Measurements from ENCODE around the gene UCN.
"Not testable (repeated sequence)": the region's sequence is repeated elsewhere in the genome, so short reads cannot be mapped to it uniquely, and the experiment has no call there.

UCN gene

GRCh38 chr2:27308359-27308881 is at the start of gene UCN:
TSS of gene UCN (minus strand) at chr2:27308445. CDS start at chr2:27307895, 550 bp downstream.
- peak; percentile 90 for DNase-seq

- DNase-seq, result peak; percentile 99
Observed at GRCh38 chr2:27356382-27357181, 48.3 kb upstream of the UCN start, which contains the start of gene GTF3C2. TSS of gene GTF3C2 (minus strand) at chr2:27356764. CDS start at chr2:27343554, 13,210 bp downstream.

GRCh38 chr2:27356056-27356381 is 47.8 kb upstream of the UCN start:
- peak; percentile 85 for DNase-seq

- DNase-seq, result no peak
Observed at GRCh38 chr2:27354597-27354927, 46.3 kb upstream of the UCN start.

GRCh38 chr2:27353762-27354596 is 45.7 kb upstream of the UCN start:
- no peak for DNase-seq

GRCh38 chr2:27353386-27353761 is 45.1 kb upstream of the UCN start:
- not testable (repeated sequence) for DNase-seq

GRCh38 chr2:27351802-27352598 is 43.8 kb upstream of the UCN start:
- no peak for DNase-seq

- DNase-seq, result no peak
Observed at GRCh38 chr2:27350106-27350693, 42.0 kb upstream of the UCN start.

- DNase-seq, result no peak
Observed at GRCh38 chr2:27347641-27348040, 39.4 kb upstream of the UCN start.

GRCh38 chr2:27336173-27336572 is 27.9 kb upstream of the UCN start:
- DNase-seq, result no peak

- no peak for DNase-seq
Observed at GRCh38 chr2:27335311-27335710, 27.1 kb upstream of the UCN start.

- no peak for DNase-seq
Observed at GRCh38 chr2:27324720-27325119, 16.5 kb upstream of the UCN start.

- DNase-seq, result no peak
Observed at GRCh38 chr2:27323596-27324285, 15.5 kb upstream of the UCN start.

- DNase-seq, result peak; percentile 97
Observed at GRCh38 chr2:27322766-27323595, 14.7 kb upstream of the UCN start, which contains the start of gene MPV17. TSS of gene MPV17 (minus strand) at chr2:27323097. CDS start at chr2:27322517, 580 bp downstream.

GRCh38 chr2:27322301-27322765 is 14.1 kb upstream of the UCN start:
- no peak for DNase-seq

- DNase-seq, result peak; percentile 99
Observed at GRCh38 chr2:27320958-27321543, 12.8 kb upstream of the UCN start.

- DNase-seq, result not testable (repeated sequence)
Observed at GRCh38 chr2:27319839-27320238, 11.6 kb upstream of the UCN start.

- no peak for DNase-seq
Observed at GRCh38 chr2:27316655-27317412, 8.6 kb upstream of the UCN start.

GRCh38 chr2:27315122-27315521 is 6.9 kb upstream of the UCN start:
- DNase-seq, result no peak

- DNase-seq, result no peak
Observed at GRCh38 chr2:27314709-27315108, 6.5 kb upstream of the UCN start.
